HCT116 (cell line): ENCODE results near the gene SAE1. TPM values are rescaled to one million over a fixed set of nuclear protein-coding genes. Genes with fewer than 3 reads are reported as not detected.

Experiments used
- ATAC-seq: fragments of 200-7000 bp; cut with Tn5 transposase; 2 replicates; pipeline ENCODE4 v1.9.1; 2020; ENCODE audit warnings: mild to moderate bottlenecking, moderate library complexity
- BruUV-seq: library from RNA; stranded (reverse); fragments of 400-500 nt; replicated peaks from 2 replicates; lab custom pipeline; 2021; lab: Mats Ljungman, UMichigan
- CTCF ChIA-PET: fragments of 300-600 bp; sonication (Branson Sonifier 250); formaldehyde crosslinking; loops from one replicate; lab custom pipeline; 2021; ENCODE audit warnings: antibody characterized with exemption; lab: Charles Lee
- POLR2A ChIA-PET: fragments of 300-600, 350-600 bp; sonication (Branson Sonifier 250); formaldehyde crosslinking; loops from one replicate; lab custom pipeline; 2021; ENCODE audit warnings: antibody characterized with exemption; lab: Charles Lee
- RAD21 ChIA-PET, 2 experiments: fragments of 300-600 bp; sonication (Branson Sonifier 250); formaldehyde crosslinking; loops; one replicate each; lab custom pipeline; 2023; ENCODE audit warnings: low total read pairs in 2 of 2; ENCODE audit not compliant: uncharacterized antibody in 2 of 2, unreplicated experiment in 2 of 2, low non-redundant PET in 1 of 2; lab: Charles Lee
- DNase-seq: peaks from one replicate; pipeline ENCODE4 v3.0.0-alpha.2; 2010; ENCODE audit warnings: low read depth, low spot score
- H2AFZ ChIP-seq: fragments of 200-600 bp; shearing (Covaris generic), sonication (generic); 2 replicates; pipeline ENCODE4 v1.6.1; 2017; ENCODE audit warnings: low read depth, mixed run types, mixed read lengths, antibody characterized with exemption, low read length; ENCODE audit not compliant: poor library complexity, severe bottlenecking
- H3K27ac ChIP-seq: 2 replicates; pipeline ENCODE4 v1.5.1; 2012; ENCODE audit warnings: low read depth, low read length
- H3K27me3 ChIP-seq: fragments of 200-600 bp; sonication (generic); 2 replicates; pipeline ENCODE4 v1.6.1; 2016; ENCODE audit warnings: mixed run types, low read length, mixed read lengths; ENCODE audit not compliant: insufficient read depth
- H3K36me3 ChIP-seq, 2 experiments: fragments of 200-500 bp in 1 of 2; fragments of 200-600 bp in 1 of 2; sonication (Bioruptor generic) in 1 of 2; sonication (generic) in 1 of 2; 2 replicates each; pipeline versions ENCODE4 v1.5.1 to v1.6.1; 2014 to 2016; ENCODE audit warnings: low read length in 2 of 2, inconsistent platforms in 1 of 2, mixed read lengths in 1 of 2, mixed run types in 1 of 2; ENCODE audit not compliant: insufficient read depth in 2 of 2, control insufficient read depth in 1 of 2
- H3K4me1 ChIP-seq, 2 experiments: fragments of 200-600 bp in 1 of 2; sonication (generic) in 1 of 2; 2 replicates each; pipeline versions ENCODE4 v1.5.1 to v1.6.1; 2012 to 2017; ENCODE audit warnings: low read length in 2 of 2, inconsistent platforms in 1 of 2, mild to moderate bottlenecking in 1 of 2, mixed read lengths in 1 of 2, mixed run types in 1 of 2, moderate library complexity in 1 of 2; ENCODE audit not compliant: insufficient read depth in 2 of 2, control insufficient read depth in 1 of 2
- H3K4me2 ChIP-seq: fragments of 200-600 bp; sonication (generic); 2 replicates; pipeline ENCODE4 v1.6.1; 2017; ENCODE audit warnings: mixed run types, low read length, mixed read lengths
- H3K4me3 ChIP-seq, 2 experiments: fragments of 200-600 bp in 1 of 2; sonication (generic) in 1 of 2; replicated peaks in 1 of 2; 2 replicates each; pipeline ENCODE4 v1.5.1; 2011 to 2016; ENCODE audit warnings: low read length in 2 of 2, control low read depth in 1 of 2, low read depth in 1 of 2, mild to moderate bottlenecking in 1 of 2, mixed read lengths in 1 of 2, mixed run types in 1 of 2
- H3K79me2 ChIP-seq: fragments of 200-600 bp; sonication (generic); 2 replicates; pipeline ENCODE4 v1.6.1; 2017; ENCODE audit warnings: mild to moderate bottlenecking, mixed run types, low read length, moderate library complexity, mixed read lengths; ENCODE audit not compliant: insufficient read depth
- H3K9ac ChIP-seq: fragments of 200-600 bp; sonication (generic); 2 replicates; pipeline ENCODE4 v1.6.1; 2016; ENCODE audit warnings: low read length, mixed read lengths
- H3K9me2 ChIP-seq: fragments of 200-600 bp; sonication (generic), shearing (Covaris generic); 2 replicates; pipeline ENCODE4 v1.6.1; 2017; ENCODE audit warnings: mixed run types, mild to moderate bottlenecking, moderate library complexity; ENCODE audit not compliant: insufficient read depth
- H3K9me3 ChIP-seq, 2 experiments: fragments of 200-500 bp in 1 of 2; fragments of 200-600 bp in 1 of 2; sonication (Bioruptor generic) in 1 of 2; sonication (generic) in 1 of 2; 2 replicates each; pipeline ENCODE4 v1.6.1; 2014 to 2017; ENCODE audit warnings: low read length in 2 of 2, mixed read lengths in 2 of 2, inconsistent platforms in 1 of 2, low read depth in 1 of 2, mild to moderate bottlenecking in 1 of 2, mixed run types in 1 of 2, moderate library complexity in 1 of 2; ENCODE audit not compliant: control insufficient read depth in 1 of 2, insufficient read depth in 1 of 2
- H4K20me1 ChIP-seq: fragments of 200-600 bp; sonication (generic), shearing (Covaris generic); 2 replicates; pipeline ENCODE4 v1.6.1; 2017; ENCODE audit warnings: mixed run types, mild to moderate bottlenecking, moderate library complexity; ENCODE audit not compliant: insufficient read depth
- ATF3 ChIP-seq: IDR thresholded peaks from 2 replicates; pipeline ENCODE4 v1.6.1; 2012
- CBX3 ChIP-seq: IDR thresholded peaks from 2 replicates; pipeline ENCODE4 v1.6.1; 2012; ENCODE audit warnings: low read depth
- CTCF ChIP-seq, 3 experiments: fragments of 200-600 bp in 1 of 3; sonication (generic) in 1 of 3; IDR thresholded peaks in 2 of 3; conservative IDR thresholded peaks in 1 of 3; 2 replicates each; pipeline ENCODE4 v1.5.1; 2012 to 2017; ENCODE audit warnings: low read depth in 2 of 3, low read length in 2 of 3, antibody characterized with exemption in 1 of 3, borderline replicate concordance in 1 of 3, control low read depth in 1 of 3, mild to moderate bottlenecking in 1 of 3, mixed read lengths in 1 of 3, mixed run types in 1 of 3, moderate library complexity in 1 of 3; ENCODE audit not compliant: insufficient read depth in 1 of 3
- EGR1 ChIP-seq: IDR thresholded peaks from 2 replicates; pipeline ENCODE4 v1.6.1; 2012; ENCODE audit warnings: low read depth
- ELF1 ChIP-seq: IDR thresholded peaks from 2 replicates; pipeline ENCODE4 v1.6.1; 2012; ENCODE audit warnings: low read depth, borderline replicate concordance
- EZH2 ChIP-seq: fragments of 200-600 bp; sonication (generic); IDR thresholded peaks from 2 replicates; pipeline ENCODE4 v1.6.1; 2017; ENCODE audit warnings: antibody characterized with exemption, mixed run types
- FOSL1 ChIP-seq: IDR thresholded peaks from 2 replicates; pipeline ENCODE4 v1.6.1; 2012; ENCODE audit warnings: low read depth
- JUND ChIP-seq: IDR thresholded peaks from 2 replicates; pipeline ENCODE4 v1.6.1; 2012
- POLR2A ChIP-seq: IDR thresholded peaks from 2 replicates; pipeline ENCODE4 v1.7.0; 2011; ENCODE audit warnings: borderline replicate concordance; ENCODE audit not compliant: insufficient read depth, insufficient read length; ENCODE audit errors: extremely low read depth
- POLR2AphosphoS5 ChIP-seq: IDR thresholded peaks from 2 replicates; pipeline ENCODE4 v1.6.1; 2011; ENCODE audit warnings: mild to moderate bottlenecking, low read depth, low read length, moderate library complexity
- SIN3A ChIP-seq: IDR thresholded peaks from 2 replicates; pipeline ENCODE4 v1.6.1; 2012; ENCODE audit warnings: low read depth
- SP1 ChIP-seq: IDR thresholded peaks from 2 replicates; pipeline ENCODE4 v1.6.1; 2012; ENCODE audit warnings: low read depth
- SRF ChIP-seq: IDR thresholded peaks from 2 replicates; pipeline ENCODE4 v1.6.1; 2012; ENCODE audit warnings: low read depth
- TCF7L2 ChIP-seq: IDR thresholded peaks from 2 replicates; pipeline ENCODE4 v1.7.0; 2011; ENCODE audit warnings: borderline replicate concordance, inconsistent platforms; ENCODE audit not compliant: insufficient read depth, insufficient read length; ENCODE audit errors: extremely low read depth
- YY1 ChIP-seq: IDR thresholded peaks from 2 replicates; pipeline ENCODE4 v1.6.1; 2011; ENCODE audit warnings: low read length, low read depth, moderate library complexity, mild to moderate bottlenecking; ENCODE audit not compliant: insufficient replicate concordance; ENCODE audit errors: extremely low read depth
- ZFX ChIP-seq: fragments of 450-650 bp; IDR thresholded peaks from 2 replicates; pipeline ENCODE4 v1.6.1; 2017
- ZNF274 ChIP-seq: fragments of 200-500 bp; sonication (Bioruptor generic); IDR thresholded peaks from 2 replicates; pipeline ENCODE4 v1.6.1; 2014; ENCODE audit warnings: mild to moderate bottlenecking, low read depth, low read length, inconsistent platforms
- intact Hi-C: fragments of 100-400 bp; cut with micrococcal nuclease; formaldehyde crosslinking; loops from 2 replicates; pipeline ENCODE4 v1.10.0; 2022
- total RNA-seq: library from RNA; stranded (reverse); gene quantifications from one replicate; pipeline ENCODE4 v1.2.1, GENCODE V29; 2021; ENCODE audit not compliant: unreplicated experiment
- TF ChIP-seq, protein P1 (sequence below): IDR thresholded peaks from 2 replicates; pipeline ENCODE4 v1.6.1; 2012; ENCODE audit warnings: low read depth
- TF ChIP-seq, protein P2 (sequence below): IDR thresholded peaks from 2 replicates; pipeline ENCODE4 v1.6.1; 2011; ENCODE audit warnings: mild to moderate bottlenecking, low read length, moderate library complexity; ENCODE audit not compliant: insufficient replicate concordance; ENCODE audit errors: extremely low read depth
- TF ChIP-seq, protein P3 (sequence below): IDR thresholded peaks from 2 replicates; pipeline ENCODE4 v1.6.1; 2012

The SAE1 gene
- total RNA-seq, 1 experiment from 2014 or later: 213 TPM

GRCh38 chr19:47086280-47086679 is 44.4 kb upstream of the SAE1 start:
- ChIA-PET RAD21 (no interaction called here), POLR2A (no interaction called here), CTCF (no interaction called here)
- no peak for DNase-seq
- H3K4me3 ChIP-seq: no peak overlapping the region
- peaks cover 0 to 2% of the 10 kb centered on the region in 2 experiments; a peak in 1 of 4 replicates for H3K4me1 ChIP-seq
- no peaks in the 10 kb centered on the region for H3K9me3 ChIP-seq
- no peaks in the 10 kb centered on the region for H3K9me2 ChIP-seq
- H2AFZ ChIP-seq: no peak overlapping the region
- TF ChIP-seq ATF3 (no peak), SRF (no peak), SIN3A (no peak), YY1 (no peak), POLR2AphosphoS5 (no peak), EZH2 (no peak), ZFX (no peak), ELF1 (no peak), EGR1 (no peak), JUND (no peak), TCF7L2 (no peak), SP1 (no peak), ZNF274 (no peak), CTCF (IDR thresholded peaks at IDR 0.05 in 2 of 3, conservative IDR thresholded peaks at IDR 0.05 in 1 of 3; ENCODE audit: borderline replicate concordance in 1 of 3, insufficient read depth in 1 of 3, low read depth in 2 of 3, low read length in 2 of 3) (no peak), CBX3 (no peak), FOSL1 (no peak), POLR2A (no peak)
- TF ChIP-seq, protein P1, sequence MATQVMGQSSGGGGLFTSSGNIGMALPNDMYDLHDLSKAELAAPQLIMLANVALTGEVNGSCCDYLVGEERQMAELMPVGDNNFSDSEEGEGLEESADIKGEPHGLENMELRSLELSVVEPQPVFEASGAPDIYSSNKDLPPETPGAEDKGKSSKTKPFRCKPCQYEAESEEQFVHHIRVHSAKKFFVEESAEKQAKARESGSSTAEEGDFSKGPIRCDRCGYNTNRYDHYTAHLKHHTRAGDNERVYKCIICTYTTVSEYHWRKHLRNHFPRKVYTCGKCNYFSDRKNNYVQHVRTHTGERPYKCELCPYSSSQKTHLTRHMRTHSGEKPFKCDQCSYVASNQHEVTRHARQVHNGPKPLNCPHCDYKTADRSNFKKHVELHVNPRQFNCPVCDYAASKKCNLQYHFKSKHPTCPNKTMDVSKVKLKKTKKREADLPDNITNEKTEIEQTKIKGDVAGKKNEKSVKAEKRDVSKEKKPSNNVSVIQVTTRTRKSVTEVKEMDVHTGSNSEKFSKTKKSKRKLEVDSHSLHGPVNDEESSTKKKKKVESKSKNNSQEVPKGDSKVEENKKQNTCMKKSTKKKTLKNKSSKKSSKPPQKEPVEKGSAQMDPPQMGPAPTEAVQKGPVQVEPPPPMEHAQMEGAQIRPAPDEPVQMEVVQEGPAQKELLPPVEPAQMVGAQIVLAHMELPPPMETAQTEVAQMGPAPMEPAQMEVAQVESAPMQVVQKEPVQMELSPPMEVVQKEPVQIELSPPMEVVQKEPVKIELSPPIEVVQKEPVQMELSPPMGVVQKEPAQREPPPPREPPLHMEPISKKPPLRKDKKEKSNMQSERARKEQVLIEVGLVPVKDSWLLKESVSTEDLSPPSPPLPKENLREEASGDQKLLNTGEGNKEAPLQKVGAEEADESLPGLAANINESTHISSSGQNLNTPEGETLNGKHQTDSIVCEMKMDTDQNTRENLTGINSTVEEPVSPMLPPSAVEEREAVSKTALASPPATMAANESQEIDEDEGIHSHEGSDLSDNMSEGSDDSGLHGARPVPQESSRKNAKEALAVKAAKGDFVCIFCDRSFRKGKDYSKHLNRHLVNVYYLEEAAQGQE: no peak
- TF ChIP-seq, protein P2, sequence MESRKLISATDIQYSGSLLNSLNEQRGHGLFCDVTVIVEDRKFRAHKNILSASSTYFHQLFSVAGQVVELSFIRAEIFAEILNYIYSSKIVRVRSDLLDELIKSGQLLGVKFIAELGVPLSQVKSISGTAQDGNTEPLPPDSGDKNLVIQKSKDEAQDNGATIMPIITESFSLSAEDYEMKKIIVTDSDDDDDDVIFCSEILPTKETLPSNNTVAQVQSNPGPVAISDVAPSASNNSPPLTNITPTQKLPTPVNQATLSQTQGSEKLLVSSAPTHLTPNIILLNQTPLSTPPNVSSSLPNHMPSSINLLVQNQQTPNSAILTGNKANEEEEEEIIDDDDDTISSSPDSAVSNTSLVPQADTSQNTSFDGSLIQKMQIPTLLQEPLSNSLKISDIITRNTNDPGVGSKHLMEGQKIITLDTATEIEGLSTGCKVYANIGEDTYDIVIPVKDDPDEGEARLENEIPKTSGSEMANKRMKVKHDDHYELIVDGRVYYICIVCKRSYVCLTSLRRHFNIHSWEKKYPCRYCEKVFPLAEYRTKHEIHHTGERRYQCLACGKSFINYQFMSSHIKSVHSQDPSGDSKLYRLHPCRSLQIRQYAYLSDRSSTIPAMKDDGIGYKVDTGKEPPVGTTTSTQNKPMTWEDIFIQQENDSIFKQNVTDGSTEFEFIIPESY: no peak
- TF ChIP-seq, protein P3, sequence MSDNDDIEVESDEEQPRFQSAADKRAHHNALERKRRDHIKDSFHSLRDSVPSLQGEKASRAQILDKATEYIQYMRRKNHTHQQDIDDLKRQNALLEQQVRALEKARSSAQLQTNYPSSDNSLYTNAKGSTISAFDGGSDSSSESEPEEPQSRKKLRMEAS: no peak
- no peaks in the 10 kb centered on the region; the same call in 1 of the 2 replicates for H3K79me2 ChIP-seq
- intact Hi-C loops: no loop called here
- no peak overlapping the region for H3K4me2 ChIP-seq
- no peaks in the 10 kb centered on the region for H4K20me1 ChIP-seq
- no TSS peak for BruUV-seq
- peaks cover 33 to 45% of the 10 kb centered on the region in 2 experiments for H3K36me3 ChIP-seq
- ATAC-seq: no peak
- H3K9ac ChIP-seq: no peak overlapping the region
- H3K27me3 ChIP-seq: no peaks in the 10 kb centered on the region
- no peak overlapping the region for H3K27ac ChIP-seq
